ENCODE measurements around the gene ZFTA.
"Not testable (repeated sequence)": the region's sequence is repeated elsewhere in the genome, so short reads cannot be mapped to it uniquely, and the experiment has no call there.

Gene ZFTA

GRCh38 chr11:63768237-63769041 is at the start of gene ZFTA:
Gene ZFTA (minus strand): TSS chr11:63768775. CDS start chr11:63768622, 153 bp downstream.
- DNase-seq (ENCODE audit: low read depth) = peak; percentile 33

GRCh38 chr11:63817758-63818498 is 49.4 kb upstream of the ZFTA start:
- no peak for DNase-seq (ENCODE audit: low read depth)

- no peak for DNase-seq (ENCODE audit: low read depth)
Measured at GRCh38 chr11:63816732-63817131, 48.2 kb upstream of the ZFTA start.

GRCh38 chr11:63816166-63816565 is 47.6 kb upstream of the ZFTA start:
- DNase-seq (ENCODE audit: low read depth) = no peak

GRCh38 chr11:63814383-63814736 is 45.8 kb upstream of the ZFTA start:
- DNase-seq (ENCODE audit: low read depth) = no peak

- DNase-seq (ENCODE audit: low read depth) = peak; percentile 5
Measured at GRCh38 chr11:63813563-63814382, 45.2 kb upstream of the ZFTA start.

- peak; percentile 62 for DNase-seq (ENCODE audit: low read depth)
Measured at GRCh38 chr11:63813035-63813562, 44.5 kb upstream of the ZFTA start, which contains the start of gene SPINDOC. Gene SPINDOC (plus strand): TSS chr11:63813456. CDS start chr11:63813687, 231 bp downstream.

- no peak for DNase-seq (ENCODE audit: low read depth)
Measured at GRCh38 chr11:63811522-63811921, 42.9 kb upstream of the ZFTA start.

- DNase-seq (ENCODE audit: low read depth) = not testable (repeated sequence)
Measured at GRCh38 chr11:63810383-63810782, 41.8 kb upstream of the ZFTA start.

- no peak for DNase-seq (ENCODE audit: low read depth)
Measured at GRCh38 chr11:63805844-63806415, 37.4 kb upstream of the ZFTA start.

- DNase-seq (ENCODE audit: low read depth) = no peak
Measured at GRCh38 chr11:63804259-63804658, 35.7 kb upstream of the ZFTA start.

GRCh38 chr11:63802637-63803414 is 34.3 kb upstream of the ZFTA start:
- no peak for DNase-seq (ENCODE audit: low read depth)

- DNase-seq (ENCODE audit: low read depth) = no peak
Measured at GRCh38 chr11:63800921-63801320, 32.3 kb upstream of the ZFTA start.

GRCh38 chr11:63795066-63795465 is 26.5 kb upstream of the ZFTA start:
- DNase-seq (ENCODE audit: low read depth) = no peak

GRCh38 chr11:63793161-63793560 is 24.6 kb upstream of the ZFTA start:
- DNase-seq (ENCODE audit: low read depth) = no peak

GRCh38 chr11:63791495-63792167 is 23.1 kb upstream of the ZFTA start:
- no peak for DNase-seq (ENCODE audit: low read depth)

GRCh38 chr11:63785823-63786222 is 17.2 kb upstream of the ZFTA start:
- no peak for DNase-seq (ENCODE audit: low read depth)

GRCh38 chr11:63783925-63784592 is 15.5 kb upstream of the ZFTA start:
- no peak for DNase-seq (ENCODE audit: low read depth)

GRCh38 chr11:63782749-63783148 is 14.2 kb upstream of the ZFTA start:
- no peak for DNase-seq (ENCODE audit: low read depth)

- no peak for DNase-seq (ENCODE audit: low read depth)
Measured at GRCh38 chr11:63779039-63779438, 10.5 kb upstream of the ZFTA start.
